ENCODE results near the gene WDR64.

DNA sequence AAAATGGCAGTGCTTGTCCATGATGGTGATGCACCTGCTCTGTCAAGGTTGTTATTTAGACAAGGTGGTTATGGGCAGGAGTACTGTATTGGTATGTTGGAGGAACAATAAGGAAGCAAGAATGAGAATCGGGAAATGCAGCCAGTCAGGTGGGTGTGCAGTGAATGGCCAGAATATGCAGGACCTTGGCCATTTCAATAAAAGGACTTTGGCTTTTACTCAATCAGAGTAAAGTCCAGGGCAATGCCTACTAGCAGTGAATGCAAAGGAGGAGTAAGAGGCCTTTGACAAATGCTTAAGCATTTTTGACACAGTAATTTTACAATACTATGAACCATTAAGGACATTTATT is 9.5 kb upstream of the WDR64 start:
- TF ChIP-seq, protein P1, sequence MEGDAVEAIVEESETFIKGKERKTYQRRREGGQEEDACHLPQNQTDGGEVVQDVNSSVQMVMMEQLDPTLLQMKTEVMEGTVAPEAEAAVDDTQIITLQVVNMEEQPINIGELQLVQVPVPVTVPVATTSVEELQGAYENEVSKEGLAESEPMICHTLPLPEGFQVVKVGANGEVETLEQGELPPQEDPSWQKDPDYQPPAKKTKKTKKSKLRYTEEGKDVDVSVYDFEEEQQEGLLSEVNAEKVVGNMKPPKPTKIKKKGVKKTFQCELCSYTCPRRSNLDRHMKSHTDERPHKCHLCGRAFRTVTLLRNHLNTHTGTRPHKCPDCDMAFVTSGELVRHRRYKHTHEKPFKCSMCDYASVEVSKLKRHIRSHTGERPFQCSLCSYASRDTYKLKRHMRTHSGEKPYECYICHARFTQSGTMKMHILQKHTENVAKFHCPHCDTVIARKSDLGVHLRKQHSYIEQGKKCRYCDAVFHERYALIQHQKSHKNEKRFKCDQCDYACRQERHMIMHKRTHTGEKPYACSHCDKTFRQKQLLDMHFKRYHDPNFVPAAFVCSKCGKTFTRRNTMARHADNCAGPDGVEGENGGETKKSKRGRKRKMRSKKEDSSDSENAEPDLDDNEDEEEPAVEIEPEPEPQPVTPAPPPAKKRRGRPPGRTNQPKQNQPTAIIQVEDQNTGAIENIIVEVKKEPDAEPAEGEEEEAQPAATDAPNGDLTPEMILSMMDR (IDR thresholded peaks at IDR 0.05; ENCODE audit: low read depth, low read length): no peak
- TF ChIP-seq, protein P2, sequence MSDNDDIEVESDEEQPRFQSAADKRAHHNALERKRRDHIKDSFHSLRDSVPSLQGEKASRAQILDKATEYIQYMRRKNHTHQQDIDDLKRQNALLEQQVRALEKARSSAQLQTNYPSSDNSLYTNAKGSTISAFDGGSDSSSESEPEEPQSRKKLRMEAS (IDR thresholded peaks at IDR 0.05; ENCODE audit: low read depth, low read length): no peak

Measured in NB4 (cell line).